ENCODE measurements around the gene C4orf36. TPM values are rescaled to one million over a fixed set of nuclear protein-coding genes. Genes with fewer than 3 reads are reported as not detected.

C4orf36 gene
- total and polyA plus RNA-seq, 2 donors (not counting 1 experiment from before 2014, with no cell fraction given) = 0.98 to 6.3 TPM

GRCh38 chr4:86872135-86872534, 20.1 kb downstream of the C4orf36 start:
- no peaks in the 10 kb centered on the region for H3K27me3 ChIP-seq (ENCODE audit: control insufficient read depth, insufficient read depth, low read length)
- DNase-seq (ENCODE audit: low read depth in 2 of 2) = no peak
- no peaks in the 10 kb centered on the region for H4K20me1 ChIP-seq (ENCODE audit: control insufficient read depth, extremely low read depth, insufficient read depth, low read length)
- TF ChIP-seq CTCF (conservative IDR thresholded peaks at IDR 0.05 in 1 of 2, IDR thresholded peaks at IDR 0.05 in 1 of 2; ENCODE audit: low read depth in 1 of 2, low read length in 2 of 2) (no peak), EZH2 (IDR thresholded peaks at IDR 0.05; ENCODE audit: low read length, missing control alignments) (no peak)
- H3K27ac ChIP-seq (ENCODE audit: insufficient read depth, low read length) = no peak overlapping the region
- H3K9me3 ChIP-seq (ENCODE audit: control insufficient read depth, insufficient read depth, low read depth, low read length) = no peaks in the 10 kb centered on the region
- H3K36me3 ChIP-seq (ENCODE audit: control insufficient read depth, insufficient read depth, low read length) = no peaks in the 10 kb centered on the region
- H3K4me1 ChIP-seq (ENCODE audit: control insufficient read depth, extremely low read depth, insufficient read depth, low read length) = no peaks in the 10 kb centered on the region
- H3K9ac ChIP-seq (ENCODE audit: insufficient read depth, low read length) = no peak overlapping the region
- H2AFZ ChIP-seq (ENCODE audit: low read length) = peak overlapping the region; percentile 30
- no peak overlapping the region for H3K4me2 ChIP-seq (ENCODE audit: extremely low read depth, insufficient read depth, low read length)
- H3K79me2 ChIP-seq (ENCODE audit: control insufficient read depth, insufficient read depth, low read length) = no peaks in the 10 kb centered on the region
- H3K4me3 ChIP-seq (replicated peaks in 1 of 4; ENCODE audit: control extremely low read depth in 1 of 4, insufficient read depth in 1 of 4, low read depth in 3 of 4, low read length in 4 of 4) = no peak overlapping the region

GRCh38 chr4:86870442-86871069, 21.7 kb downstream of the C4orf36 start:
- Histone ChIP-seq H3K27me3 (ENCODE audit: control insufficient read depth, insufficient read depth, low read length) (no peaks in the 10 kb centered on the region), H3K27ac (ENCODE audit: insufficient read depth, low read length) (no peak overlapping the region), H4K20me1 (ENCODE audit: control insufficient read depth, extremely low read depth, insufficient read depth, low read length) (no peaks in the 10 kb centered on the region), H3K9me3 (ENCODE audit: control insufficient read depth, insufficient read depth, low read depth, low read length) (no peaks in the 10 kb centered on the region), H3K36me3 (ENCODE audit: control insufficient read depth, insufficient read depth, low read length) (no peaks in the 10 kb centered on the region), H3K4me1 (ENCODE audit: control insufficient read depth, extremely low read depth, insufficient read depth, low read length) (no peaks in the 10 kb centered on the region), H3K9ac (ENCODE audit: insufficient read depth, low read length) (no peak overlapping the region), H3K79me2 (ENCODE audit: control insufficient read depth, insufficient read depth, low read length) (no peaks in the 10 kb centered on the region), H2AFZ (ENCODE audit: low read length) (no peak overlapping the region), H3K4me3 (replicated peaks in 1 of 4; ENCODE audit: control extremely low read depth in 1 of 4, insufficient read depth in 1 of 4, low read depth in 3 of 4, low read length in 4 of 4) (no peak overlapping the region), H3K4me2 (ENCODE audit: extremely low read depth, insufficient read depth, low read length) (no peak overlapping the region)
- no peak for DNase-seq (ENCODE audit: low read depth in 2 of 2)
- TF ChIP-seq CTCF (conservative IDR thresholded peaks at IDR 0.05 in 1 of 2, IDR thresholded peaks at IDR 0.05 in 1 of 2; ENCODE audit: low read depth in 1 of 2, low read length in 2 of 2) (no peak), EZH2 (IDR thresholded peaks at IDR 0.05; ENCODE audit: low read length, missing control alignments) (no peak)

GRCh38 chr4:86857341-86858052, 34.7 kb downstream of the C4orf36 start:
- H3K4me1 ChIP-seq (ENCODE audit: control insufficient read depth, extremely low read depth, insufficient read depth, low read length) = no peaks in the 10 kb centered on the region
- H3K9ac ChIP-seq (ENCODE audit: insufficient read depth, low read length) = no peak overlapping the region
- H3K9me3 ChIP-seq (ENCODE audit: control insufficient read depth, insufficient read depth, low read depth, low read length) = no peaks in the 10 kb centered on the region
- H2AFZ ChIP-seq (ENCODE audit: low read length) = no peak overlapping the region
- H3K36me3 ChIP-seq (ENCODE audit: control insufficient read depth, insufficient read depth, low read length) = no peaks in the 10 kb centered on the region
- H3K79me2 ChIP-seq (ENCODE audit: control insufficient read depth, insufficient read depth, low read length) = no peaks in the 10 kb centered on the region
- H4K20me1 ChIP-seq (ENCODE audit: control insufficient read depth, extremely low read depth, insufficient read depth, low read length) = no peaks in the 10 kb centered on the region
- no peaks in the 10 kb centered on the region for H3K27me3 ChIP-seq (ENCODE audit: control insufficient read depth, insufficient read depth, low read length)
- no peak for DNase-seq (ENCODE audit: low read depth in 2 of 2)
- TF ChIP-seq EZH2 (IDR thresholded peaks at IDR 0.05; ENCODE audit: low read length, missing control alignments) (no peak), CTCF (conservative IDR thresholded peaks at IDR 0.05 in 1 of 2, IDR thresholded peaks at IDR 0.05 in 1 of 2; ENCODE audit: low read depth in 1 of 2, low read length in 2 of 2) (no peak)
- no peak overlapping the region for H3K27ac ChIP-seq (ENCODE audit: insufficient read depth, low read length)
- H3K4me2 ChIP-seq (ENCODE audit: extremely low read depth, insufficient read depth, low read length) = no peak overlapping the region
- H3K4me3 ChIP-seq (replicated peaks in 1 of 4; ENCODE audit: control extremely low read depth in 1 of 4, insufficient read depth in 1 of 4, low read depth in 3 of 4, low read length in 4 of 4) = no peak overlapping the region
